ENCODE data around the gene ARID3A. TPM values are rescaled to one million over a fixed set of nuclear protein-coding genes. Genes with fewer than 3 reads are reported as not detected.

ARID3A gene, protein sequence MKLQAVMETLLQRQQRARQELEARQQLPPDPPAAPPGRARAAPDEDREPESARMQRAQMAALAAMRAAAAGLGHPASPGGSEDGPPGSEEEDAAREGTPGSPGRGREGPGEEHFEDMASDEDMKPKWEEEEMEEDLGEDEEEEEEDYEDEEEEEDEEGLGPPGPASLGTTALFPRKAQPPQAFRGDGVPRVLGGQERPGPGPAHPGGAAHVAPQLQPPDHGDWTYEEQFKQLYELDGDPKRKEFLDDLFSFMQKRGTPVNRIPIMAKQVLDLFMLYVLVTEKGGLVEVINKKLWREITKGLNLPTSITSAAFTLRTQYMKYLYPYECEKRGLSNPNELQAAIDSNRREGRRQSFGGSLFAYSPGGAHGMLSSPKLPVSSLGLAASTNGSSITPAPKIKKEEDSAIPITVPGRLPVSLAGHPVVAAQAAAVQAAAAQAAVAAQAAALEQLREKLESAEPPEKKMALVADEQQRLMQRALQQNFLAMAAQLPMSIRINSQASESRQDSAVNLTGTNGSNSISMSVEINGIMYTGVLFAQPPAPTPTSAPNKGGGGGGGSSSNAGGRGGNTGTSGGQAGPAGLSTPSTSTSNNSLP
- total RNA-seq (2021) (102 to 116 TPM (median 113 TPM) in 3 replicates), Bru-seq, nascent RNA (percentile 64 among the genes with signal in this experiment)
- long read RNA-seq, experiment 1, full-length matches to known transcripts: 18 of 88 reads
- long read RNA-seq, experiment 1, partial matches to known transcripts: 25 of 88 reads
- long read RNA-seq, experiment 1, other reads (novel, unspliced or antisense): 45 of 88 reads
- long read RNA-seq, experiment 2, partial matches to known transcripts: 3 of 57 reads
- long read RNA-seq, experiment 2, other reads (novel, unspliced or antisense): 54 of 57 reads
- long read RNA-seq, experiment 3, partial matches to known transcripts: 1 of 3 reads
- long read RNA-seq, experiment 3, other reads (novel, unspliced or antisense): 2 of 3 reads

DNA sequence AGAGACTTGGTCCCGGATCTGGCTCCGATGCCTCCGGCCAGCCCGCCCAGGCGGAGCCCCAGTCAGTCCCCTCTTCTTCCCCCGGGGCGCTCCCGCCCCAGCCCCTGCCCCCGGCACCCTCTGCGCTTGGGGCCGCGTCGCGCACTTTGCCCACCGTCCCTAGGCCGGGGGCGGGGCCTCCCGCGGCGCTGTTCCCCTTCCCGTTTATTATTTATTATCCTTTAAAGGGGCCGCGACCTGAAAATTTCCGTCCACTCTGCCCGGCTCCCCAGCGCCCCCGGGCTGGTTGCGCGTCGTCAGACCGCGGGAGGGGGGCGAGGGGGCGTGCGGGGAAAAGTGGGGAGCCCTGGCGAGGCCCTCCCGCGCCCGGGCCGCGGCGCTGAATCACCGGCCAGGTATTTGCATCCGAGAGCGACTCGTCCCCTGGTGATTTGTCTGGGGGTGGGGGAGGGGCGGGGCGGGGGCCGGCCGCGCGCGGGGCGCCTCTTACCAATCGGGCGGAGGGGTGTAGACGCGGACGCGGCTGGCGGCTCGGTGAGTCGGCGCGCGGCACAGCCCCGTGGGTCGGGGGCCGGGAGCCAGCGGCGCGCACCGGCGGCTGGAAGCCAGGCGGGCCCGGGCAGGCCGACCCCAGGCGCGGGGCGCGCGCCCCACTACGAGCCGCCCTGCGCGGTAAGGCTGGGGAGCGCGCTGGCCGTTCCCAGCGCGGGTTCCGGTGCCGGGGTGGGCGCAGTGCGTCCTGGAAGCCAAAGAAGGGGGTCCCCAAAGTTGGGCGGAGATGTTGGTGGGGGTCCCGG lies at the start of gene ARID3A:
TSS of gene ARID3A (plus strand) at position 510 of the 797 bp plus-strand sequence. CDS start 3,494 bp downstream, outside the sequence.
- CTCF ChIA-PET: interaction anchor here (1.1 kb wide), 1 partner anchor 96 kb away, joined by 3 read pairs; no protein-coding TSS in a partner anchor

GRCh38 chr19:876089-876488 lies 49.7 kb upstream of the ARID3A start:
- Mint-ChIP-seq H3K9me3 (no peaks in the 10 kb centered on the region), H3K27me3 (ENCODE audit: low read depth) (no peaks in the 10 kb centered on the region), H3K36me3 (peaks cover 14% of the 10 kb centered on the region), H3K4me3 (no peak overlapping the region), H3K4me1 (no peaks in the 10 kb centered on the region; the same call in 1 of the 2 replicates), H3K27ac (no peak overlapping the region)
- TF ChIP-seq, protein P1, sequence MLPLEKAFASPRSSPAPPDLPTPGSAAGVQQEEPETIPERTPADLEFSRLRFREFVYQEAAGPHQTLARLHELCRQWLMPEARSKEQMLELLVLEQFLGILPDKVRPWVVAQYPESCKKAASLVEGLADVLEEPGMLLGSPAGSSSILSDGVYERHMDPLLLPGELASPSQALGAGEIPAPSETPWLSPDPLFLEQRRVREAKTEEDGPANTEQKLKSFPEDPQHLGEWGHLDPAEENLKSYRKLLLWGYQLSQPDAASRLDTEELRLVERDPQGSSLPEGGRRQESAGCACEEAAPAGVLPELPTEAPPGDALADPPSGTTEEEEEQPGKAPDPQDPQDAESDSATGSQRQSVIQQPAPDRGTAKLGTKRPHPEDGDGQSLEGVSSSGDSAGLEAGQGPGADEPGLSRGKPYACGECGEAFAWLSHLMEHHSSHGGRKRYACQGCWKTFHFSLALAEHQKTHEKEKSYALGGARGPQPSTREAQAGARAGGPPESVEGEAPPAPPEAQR (CRISPR knock-in tag; IDR thresholded peaks at IDR 0.05): no peak
- TF ChIP-seq ZNF317 (CRISPR knock-in tag; IDR thresholded peaks at IDR 0.05; ENCODE audit: borderline replicate concordance, low read depth) (no peak), JAZF1 (CRISPR knock-in tag; IDR thresholded peaks at IDR 0.05) (no peak), FOXP4 (CRISPR knock-in tag; IDR thresholded peaks at IDR 0.05) (no peak)
- TF ChIP-seq, protein P2, sequence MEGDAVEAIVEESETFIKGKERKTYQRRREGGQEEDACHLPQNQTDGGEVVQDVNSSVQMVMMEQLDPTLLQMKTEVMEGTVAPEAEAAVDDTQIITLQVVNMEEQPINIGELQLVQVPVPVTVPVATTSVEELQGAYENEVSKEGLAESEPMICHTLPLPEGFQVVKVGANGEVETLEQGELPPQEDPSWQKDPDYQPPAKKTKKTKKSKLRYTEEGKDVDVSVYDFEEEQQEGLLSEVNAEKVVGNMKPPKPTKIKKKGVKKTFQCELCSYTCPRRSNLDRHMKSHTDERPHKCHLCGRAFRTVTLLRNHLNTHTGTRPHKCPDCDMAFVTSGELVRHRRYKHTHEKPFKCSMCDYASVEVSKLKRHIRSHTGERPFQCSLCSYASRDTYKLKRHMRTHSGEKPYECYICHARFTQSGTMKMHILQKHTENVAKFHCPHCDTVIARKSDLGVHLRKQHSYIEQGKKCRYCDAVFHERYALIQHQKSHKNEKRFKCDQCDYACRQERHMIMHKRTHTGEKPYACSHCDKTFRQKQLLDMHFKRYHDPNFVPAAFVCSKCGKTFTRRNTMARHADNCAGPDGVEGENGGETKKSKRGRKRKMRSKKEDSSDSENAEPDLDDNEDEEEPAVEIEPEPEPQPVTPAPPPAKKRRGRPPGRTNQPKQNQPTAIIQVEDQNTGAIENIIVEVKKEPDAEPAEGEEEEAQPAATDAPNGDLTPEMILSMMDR (IDR thresholded peaks at IDR 0.05): no peak
- DNase-seq (ENCODE audit: low spot score) (no peak), ATAC-seq (no peak)
- CTCF ChIA-PET: no interaction called here
- POLR2A ChIA-PET: no interaction called here

More for the DNA sequence above, at the start of gene ARID3A:
- peak; percentile 85 for DNase-seq (ENCODE audit: low spot score)
- H3K27me3 Mint-ChIP-seq (ENCODE audit: low read depth): peaks cover 18% of the 10 kb centered on the region
- H3K27ac Mint-ChIP-seq: no peak within 1 kb of the TSS
- ATAC-seq: no peak
- POLR2A ChIA-PET: no interaction called here
- H3K4me3 Mint-ChIP-seq: peak within 1 kb of the TSS; percentile 75
- H3K36me3 Mint-ChIP-seq: peaks cover 6% of the 10 kb centered on the region
- H3K4me1 Mint-ChIP-seq: peaks cover 17% of the 10 kb centered on the region
- no peaks in the 10 kb centered on the region for H3K9me3 Mint-ChIP-seq
- TF ChIP-seq KAT7 (CRISPR knock-in tag; IDR thresholded peaks at IDR 0.05; ENCODE audit: borderline replicate concordance) (0 out of 2 replicates have a peak, but pooled peaks have one; percentile 60), ETV6 (CRISPR knock-in tag; IDR thresholded peaks at IDR 0.05) (peak; percentile 5; the same call in 1 of the 2 replicates), ZNF121 (CRISPR knock-in tag; IDR thresholded peaks at IDR 0.05) (peak; percentile 97)
- TF ChIP-seq, protein P3, sequence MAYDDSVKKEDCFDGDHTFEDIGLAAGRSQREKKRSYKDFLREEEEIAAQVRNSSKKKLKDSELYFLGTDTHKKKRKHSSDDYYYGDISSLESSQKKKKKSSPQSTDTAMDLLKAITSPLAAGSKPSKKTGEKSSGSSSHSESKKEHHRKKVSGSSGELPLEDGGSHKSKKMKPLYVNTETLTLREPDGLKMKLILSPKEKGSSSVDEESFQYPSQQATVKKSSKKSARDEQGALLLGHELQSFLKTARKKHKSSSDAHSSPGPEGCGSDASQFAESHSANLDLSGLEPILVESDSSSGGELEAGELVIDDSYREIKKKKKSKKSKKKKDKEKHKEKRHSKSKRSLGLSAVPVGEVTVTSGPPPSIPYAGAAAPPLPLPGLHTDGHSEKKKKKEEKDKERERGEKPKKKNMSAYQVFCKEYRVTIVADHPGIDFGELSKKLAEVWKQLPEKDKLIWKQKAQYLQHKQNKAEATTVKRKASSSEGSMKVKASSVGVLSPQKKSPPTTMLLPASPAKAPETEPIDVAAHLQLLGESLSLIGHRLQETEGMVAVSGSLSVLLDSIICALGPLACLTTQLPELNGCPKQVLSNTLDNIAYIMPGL (CRISPR knock-in tag; IDR thresholded peaks at IDR 0.05): no peak

Measured in WTC11 (cell line).